ENCODE results near the gene PCMTD2.
"Not testable (repeated sequence)": the region's sequence is repeated elsewhere in the genome, so short reads cannot be mapped to it uniquely, and the experiment has no call there.

PCMTD2 gene

GRCh38 chr20:64224351-64225170, 31.0 kb upstream of the PCMTD2 start:
- no peak for DNase-seq (ENCODE audit: low read depth in 2 of 2)

DNA sequence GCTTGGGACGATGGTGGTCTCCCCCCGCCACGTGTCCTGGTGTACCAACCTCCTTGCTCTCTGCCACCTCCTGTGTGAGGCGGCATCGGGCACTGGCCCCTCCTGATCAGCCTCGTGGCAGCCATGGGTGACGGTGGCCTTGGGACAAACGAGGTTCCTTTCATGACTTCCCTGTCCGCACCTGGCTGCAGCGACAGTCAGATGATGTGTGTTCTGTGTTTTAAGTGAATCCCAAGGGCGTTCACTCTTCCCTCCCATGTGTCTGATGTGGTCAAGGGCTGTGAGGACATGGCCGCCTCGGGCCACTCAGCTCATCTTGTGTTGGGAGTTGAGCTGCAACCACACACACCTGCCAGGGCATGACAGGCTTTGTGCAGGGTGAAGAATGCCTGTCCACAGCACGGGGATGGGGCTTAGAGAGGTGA, 30.4 kb upstream of the PCMTD2 start:
- DNase-seq (ENCODE audit: low read depth in 2 of 2), result no peak

GRCh38 chr20:64225828-64226598, 29.5 kb upstream of the PCMTD2 start:
- DNase-seq (ENCODE audit: low read depth in 2 of 2), result no peak

GRCh38 chr20:64226686-64227580, 28.6 kb upstream of the PCMTD2 start:
- DNase-seq (ENCODE audit: low read depth in 2 of 2), result no peak

- DNase-seq (ENCODE audit: low read depth in 2 of 2), result no peak
Measured at GRCh38 chr20:64228086-64228653, 27.4 kb upstream of the PCMTD2 start.

DNA sequence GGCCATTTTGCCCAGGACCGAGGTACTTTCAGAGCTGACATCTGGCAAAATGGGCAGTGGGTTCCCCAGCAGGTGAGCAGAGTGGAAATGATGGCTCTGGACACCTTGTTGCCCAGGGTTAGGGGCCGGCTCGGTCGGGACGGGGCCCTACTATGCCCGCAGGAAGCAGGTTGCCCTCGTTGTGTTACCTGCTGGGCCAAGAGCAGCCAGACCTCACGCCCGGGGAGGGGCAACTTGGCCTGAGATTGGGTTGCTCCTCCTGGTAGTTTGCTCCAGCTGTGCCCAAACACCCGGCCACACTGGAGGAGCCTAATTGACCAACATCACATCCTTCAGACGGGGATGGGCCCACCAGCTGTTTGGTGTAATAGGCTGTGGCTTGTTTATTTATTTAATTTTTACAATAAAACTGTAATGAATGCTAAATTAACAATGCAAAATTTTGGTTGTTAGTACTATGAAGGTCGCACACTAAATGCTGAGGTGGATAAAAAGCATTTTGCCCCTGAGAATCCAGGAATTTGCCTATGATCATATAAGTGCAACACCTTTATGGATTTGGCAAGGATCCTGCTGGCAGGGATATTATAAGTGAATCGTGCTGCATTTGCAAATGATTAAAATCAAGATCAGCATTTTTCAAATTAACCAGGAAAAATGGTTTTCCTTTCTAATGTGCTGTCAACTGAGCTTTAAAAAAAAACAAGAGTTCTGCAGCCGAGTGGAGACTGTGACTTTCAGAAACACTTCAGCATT, 26.6 kb upstream of the PCMTD2 start:
- no peak for DNase-seq (ENCODE audit: low read depth in 2 of 2)

GRCh38 chr20:64229507-64230061, 26.0 kb upstream of the PCMTD2 start:
- DNase-seq (ENCODE audit: low read depth in 2 of 2), result no peak

- DNase-seq (ENCODE audit: low read depth in 2 of 2), result no peak
Measured at GRCh38 chr20:64230461-64231145, 24.9 kb upstream of the PCMTD2 start.

DNA sequence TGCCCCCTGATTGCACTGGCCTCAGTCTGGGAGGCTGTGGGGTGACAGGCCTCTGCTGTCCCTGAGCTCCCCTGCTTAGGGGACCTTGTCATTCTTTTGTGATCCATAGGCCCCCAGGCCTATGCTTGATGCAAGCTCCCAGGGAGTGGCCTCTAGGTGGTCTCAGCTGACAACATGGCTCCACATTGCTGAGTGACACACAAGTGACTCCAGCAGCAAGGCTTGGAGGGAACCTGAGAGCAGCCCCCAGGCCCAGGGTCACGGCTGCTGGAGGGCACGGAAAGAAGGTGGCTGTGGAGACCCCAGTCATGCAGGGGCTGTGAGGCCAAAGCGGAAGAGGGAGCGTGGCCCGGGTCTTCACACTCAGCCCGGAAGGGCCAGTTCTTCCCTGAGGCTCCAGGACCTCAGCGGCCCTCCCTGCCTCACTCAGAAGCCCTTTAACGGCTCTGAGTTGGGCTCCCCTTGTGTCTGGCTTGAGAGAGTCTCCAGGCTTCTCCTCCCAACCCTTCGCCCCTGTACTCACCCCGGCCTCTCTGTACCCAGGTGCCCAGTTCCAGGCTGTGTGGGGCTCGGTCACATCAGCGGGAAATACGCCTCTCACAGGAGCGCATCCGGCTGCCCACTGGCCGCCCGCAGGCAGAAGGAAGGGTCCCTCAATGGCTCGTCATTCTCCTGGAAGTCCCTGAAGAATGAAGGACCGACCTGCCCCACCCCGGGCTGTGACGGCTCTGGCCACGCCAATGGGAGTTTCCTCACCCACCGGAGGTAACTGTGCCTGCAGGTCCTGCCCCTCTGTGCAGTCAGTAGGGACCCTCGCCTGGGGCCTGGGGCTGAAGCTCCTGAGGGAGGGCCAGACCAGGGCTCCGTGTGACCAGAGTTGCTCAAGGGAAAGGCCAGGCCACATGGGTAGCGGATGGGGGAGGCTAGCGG, 23.7 kb upstream of the PCMTD2 start:
- DNase-seq (ENCODE audit: low read depth in 2 of 2), result no peak

DNA sequence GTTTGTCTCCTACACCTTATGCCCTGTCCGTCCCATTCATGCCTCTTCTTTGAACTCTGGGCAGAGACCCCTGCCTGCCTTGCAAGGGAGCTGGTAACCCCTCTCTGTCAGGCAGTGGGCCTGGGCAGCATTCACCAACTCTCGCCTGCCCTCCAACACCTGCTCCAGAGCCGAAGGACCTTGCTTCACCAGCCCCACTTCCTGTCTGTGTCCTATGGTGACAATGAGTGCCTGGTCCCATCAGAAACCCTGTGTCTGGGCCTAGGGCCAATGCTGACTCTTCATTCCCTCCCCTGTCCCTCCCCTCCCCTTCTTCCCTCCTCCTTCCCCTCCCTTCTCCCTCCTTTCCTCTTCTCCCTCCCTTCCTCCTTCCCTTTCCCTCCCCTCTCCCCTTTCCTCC, 22.8 kb upstream of the PCMTD2 start:
- no peak for DNase-seq (ENCODE audit: low read depth in 2 of 2)

- DNase-seq (ENCODE audit: low read depth in 2 of 2), result no peak
Measured at GRCh38 chr20:64233725-64234124, 21.8 kb upstream of the PCMTD2 start.

- no peak for DNase-seq (ENCODE audit: low read depth in 2 of 2)
Measured at GRCh38 chr20:64234291-64234791, 21.2 kb upstream of the PCMTD2 start.

- DNase-seq (ENCODE audit: low read depth in 2 of 2), result not testable (repeated sequence)
Measured at GRCh38 chr20:64234921-64235565, 20.5 kb upstream of the PCMTD2 start.

DNA sequence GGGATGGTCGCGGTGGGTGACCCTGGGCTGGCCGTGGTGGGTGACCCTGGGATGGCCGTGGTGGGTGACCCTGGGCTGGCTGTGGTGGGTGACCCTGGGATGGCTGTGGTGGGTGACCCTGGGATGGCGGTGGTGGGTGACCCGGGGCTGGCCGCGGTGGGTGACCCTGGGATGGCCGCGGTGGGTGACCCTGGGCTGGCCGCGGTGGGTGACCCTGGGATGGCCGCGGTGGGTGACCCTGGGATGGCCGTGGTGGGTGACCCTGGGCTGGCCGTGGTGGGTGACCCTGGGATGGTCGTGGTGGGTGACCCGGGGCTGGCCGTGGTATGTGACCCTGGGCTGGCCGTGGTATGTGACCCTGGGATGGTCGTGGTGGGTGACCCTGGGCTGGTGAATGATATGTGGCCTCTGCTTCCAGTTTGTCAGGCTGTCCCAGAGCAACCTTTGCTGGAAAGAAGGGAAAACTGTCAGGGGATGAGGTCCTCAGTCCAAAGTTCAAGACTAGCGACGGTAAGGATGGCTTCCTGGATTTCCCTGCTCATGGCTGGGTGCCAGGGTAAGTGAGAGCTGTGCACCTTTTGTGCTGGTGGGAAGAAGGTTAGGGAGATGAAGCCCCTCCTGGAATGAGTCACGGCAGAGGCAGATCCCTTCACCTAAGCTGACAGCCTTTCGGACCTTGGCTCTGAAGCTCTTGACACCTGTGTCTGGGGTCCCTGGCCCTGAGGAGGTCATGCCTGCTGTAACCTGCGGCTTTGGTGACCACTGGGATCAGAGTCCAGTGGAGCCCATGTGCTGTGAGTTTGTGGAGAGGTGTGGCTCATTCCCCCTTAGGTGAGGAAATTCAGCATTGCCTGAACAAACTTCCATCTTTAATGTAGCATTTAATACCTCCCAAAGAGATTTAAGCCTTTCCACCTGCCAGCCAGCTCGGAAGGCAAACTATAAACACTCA, 19.1 kb upstream of the PCMTD2 start:
- DNase-seq (ENCODE audit: low read depth in 2 of 2), result no peak

GRCh38 chr20:64237316-64237715, 18.2 kb upstream of the PCMTD2 start:
- no peak for DNase-seq (ENCODE audit: low read depth in 2 of 2)

- DNase-seq (ENCODE audit: low read depth in 2 of 2), result no peak
Measured at GRCh38 chr20:64238115-64238825, 17.3 kb upstream of the PCMTD2 start.
